GM21423 (cell line): ENCODE data around the gene MAP3K6.
"Not testable (repeated sequence)": the region's sequence is repeated elsewhere in the genome, so short reads cannot be mapped to it uniquely, and the experiment has no call there.

Source experiments
- ATAC-seq: cut with Tn5 transposase; IDR thresholded peaks from one replicate; pipeline ENCODE4 v1.9.1; 2021; ENCODE audit warnings: mild to moderate bottlenecking, moderate library complexity; ENCODE audit not compliant: unreplicated experiment

The MAP3K6 gene

GRCh38 chr1:27366411-27367159 is at the start of gene MAP3K6:
MAP3K6 (minus strand) TSS chr1:27366961; CDS start chr1:27366597, 364 bp downstream.
- no peak for ATAC-seq

DNA sequence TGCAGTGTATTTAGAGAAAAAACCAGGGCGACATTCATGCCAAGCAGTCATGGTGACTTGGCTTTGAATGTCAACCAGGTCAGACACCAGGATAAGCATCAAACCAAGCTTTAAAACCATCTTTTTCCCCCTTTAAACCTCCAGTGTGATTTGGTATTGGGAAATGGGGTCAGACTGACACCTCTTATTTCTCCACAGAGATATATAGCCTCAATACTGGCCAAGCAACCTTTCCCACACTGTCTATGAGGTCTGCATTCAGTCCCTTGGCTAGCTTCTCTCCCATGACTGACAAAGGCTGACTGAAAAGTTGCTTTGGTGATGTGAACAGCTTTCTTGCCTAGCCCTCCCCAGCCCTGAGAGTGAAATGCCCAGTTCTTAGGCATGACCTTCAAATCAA is 47.3 kb upstream of the MAP3K6 start:
- ATAC-seq, result no peak

DNA sequence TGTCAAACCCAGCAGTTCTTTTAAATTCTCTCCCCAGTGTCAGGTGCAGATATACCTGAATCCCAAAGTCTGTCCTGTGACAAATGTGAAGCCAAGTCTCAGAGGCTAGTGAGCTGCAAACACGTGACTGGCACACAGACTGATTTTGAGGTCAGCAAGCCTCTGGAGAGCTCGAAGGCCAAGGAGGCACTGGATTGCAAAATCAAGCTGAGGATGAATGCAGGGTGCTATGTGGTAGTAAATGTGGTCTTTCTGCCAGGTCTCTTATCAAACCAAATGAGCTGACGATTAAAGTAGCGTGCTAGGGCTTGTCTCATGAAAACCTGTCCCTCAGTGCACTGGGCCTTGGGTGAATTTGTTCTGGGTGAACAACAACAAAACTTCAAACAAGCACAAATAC is 46.2 kb upstream of the MAP3K6 start:
- no peak for ATAC-seq

GRCh38 chr1:27412502-27412901 is 45.7 kb upstream of the MAP3K6 start:
- ATAC-seq, result no peak

GRCh38 chr1:27410709-27411108 is 43.9 kb upstream of the MAP3K6 start:
- no peak for ATAC-seq

DNA sequence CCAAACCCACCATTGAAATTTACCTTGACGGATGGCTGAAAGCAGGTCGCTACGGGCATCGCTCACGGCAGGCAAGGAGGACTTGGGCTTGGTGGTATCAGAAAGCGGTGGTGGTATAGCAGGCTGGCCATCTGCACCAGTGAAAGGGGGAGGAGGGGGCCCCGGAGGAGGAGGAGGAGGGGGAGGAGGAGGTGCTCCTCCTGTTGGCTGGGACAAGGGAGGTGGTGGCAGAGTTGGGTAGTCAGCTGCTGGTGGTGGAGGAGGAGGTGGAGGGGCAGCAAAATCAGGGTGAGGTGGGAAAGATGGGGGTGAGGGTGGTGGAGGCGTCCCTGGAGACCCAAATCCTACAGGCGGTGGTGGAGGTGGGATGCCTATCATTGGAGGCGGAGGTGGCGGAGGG is 42.9 kb upstream of the MAP3K6 start:
- ATAC-seq, result no peak

DNA sequence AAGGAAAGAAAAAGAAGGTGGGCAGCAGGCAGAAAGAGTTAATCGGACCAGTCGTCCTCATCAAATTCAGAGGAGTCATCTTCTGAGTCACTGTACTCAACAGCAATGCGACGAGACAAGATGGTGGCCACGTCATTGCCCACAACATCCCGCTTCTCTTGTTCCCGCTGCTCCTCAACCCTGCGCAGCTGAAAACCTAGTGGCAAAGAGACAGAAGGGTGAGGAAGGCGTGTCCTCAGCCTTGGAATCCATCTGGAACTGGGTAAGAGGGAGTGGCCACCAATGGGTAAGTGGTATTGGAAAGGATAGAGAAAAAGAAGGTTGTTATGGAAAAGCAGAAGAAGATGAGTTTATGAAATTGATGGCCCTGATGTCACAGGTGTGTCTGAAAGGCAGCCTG is 41.4 kb upstream of the MAP3K6 start:
- no peak for ATAC-seq

DNA sequence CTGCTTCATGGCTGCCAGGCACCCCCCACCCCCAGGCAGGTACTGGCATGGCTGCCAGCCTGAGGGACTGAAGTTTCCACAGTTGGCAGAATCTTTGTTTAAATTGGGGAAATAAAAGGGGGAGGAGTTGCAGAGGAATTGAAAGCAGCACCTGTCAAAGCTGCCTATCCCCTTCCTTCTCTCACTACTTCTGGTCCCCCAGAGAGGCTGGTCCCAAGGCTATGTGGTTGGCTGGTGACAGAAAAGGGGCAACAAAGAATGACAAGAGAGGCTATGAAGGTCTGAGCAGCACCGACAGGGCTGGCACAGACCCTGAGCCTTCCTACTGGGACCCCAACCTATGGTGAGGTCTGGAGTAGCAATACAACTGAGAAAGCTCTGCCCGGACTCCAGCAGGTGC is 40.0 kb upstream of the MAP3K6 start:
- not testable (repeated sequence) for ATAC-seq

- no peak for ATAC-seq
These were observed 39.6 kb upstream of the MAP3K6 start for GRCh38 chr1:27406362-27406680.

DNA sequence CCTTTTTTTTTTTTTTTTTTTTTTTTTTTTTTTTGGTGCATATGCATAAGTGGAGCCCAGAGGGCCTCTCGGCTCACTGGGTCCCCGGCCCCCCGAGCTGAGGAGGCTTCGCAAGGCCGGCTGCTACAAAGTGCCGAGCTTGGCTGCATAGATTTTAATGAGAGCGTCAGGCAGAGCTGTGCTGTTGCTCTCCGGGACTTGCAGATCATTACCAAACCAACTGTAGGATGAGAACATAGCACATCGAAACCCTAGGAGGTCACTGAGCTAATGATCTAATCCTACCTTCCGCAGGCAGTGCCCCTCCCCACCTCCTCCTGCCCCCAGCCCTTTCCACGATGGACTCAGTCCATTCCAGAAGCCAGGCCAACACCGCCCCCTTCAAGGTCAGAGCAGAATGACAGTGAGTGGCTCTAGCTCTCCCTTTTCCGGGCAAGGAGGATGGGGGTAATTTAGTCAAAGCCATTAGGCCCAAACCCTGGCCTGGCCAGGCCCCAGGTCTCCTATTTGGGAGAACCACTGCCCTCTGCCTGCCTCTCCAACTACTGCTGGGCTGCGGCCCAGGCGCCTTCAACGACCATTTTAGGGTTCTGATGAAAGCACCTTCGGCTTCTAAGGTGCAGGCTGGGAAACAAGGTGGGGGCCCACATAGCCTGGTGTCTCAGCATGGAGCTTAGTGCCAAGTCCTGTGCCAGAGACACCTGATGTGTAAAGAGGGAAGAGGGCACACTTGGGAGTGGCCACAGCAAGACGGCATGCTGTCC is 39.0 kb upstream of the MAP3K6 start:
- ATAC-seq, result not testable (repeated sequence)

DNA sequence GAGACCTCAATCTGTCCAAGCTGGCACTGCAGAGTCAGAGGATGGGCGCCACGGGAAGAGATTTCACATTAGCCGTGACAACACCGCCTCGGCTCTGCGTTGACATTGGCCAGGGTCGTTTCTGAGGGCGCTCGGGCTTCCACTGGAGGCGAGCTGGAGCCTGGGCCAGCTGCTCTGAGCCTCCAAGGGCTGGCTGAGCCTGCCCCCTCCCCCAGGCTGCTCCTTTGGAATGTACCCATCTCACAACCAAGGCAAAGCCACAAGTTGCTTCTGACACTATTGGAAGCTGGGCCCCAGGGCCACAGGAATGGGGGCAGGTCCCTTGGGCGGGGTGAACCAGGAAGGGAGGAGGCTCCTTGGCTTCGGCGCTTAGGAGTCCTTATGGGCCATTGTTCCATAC is 38.3 kb upstream of the MAP3K6 start:
- no peak for ATAC-seq

DNA sequence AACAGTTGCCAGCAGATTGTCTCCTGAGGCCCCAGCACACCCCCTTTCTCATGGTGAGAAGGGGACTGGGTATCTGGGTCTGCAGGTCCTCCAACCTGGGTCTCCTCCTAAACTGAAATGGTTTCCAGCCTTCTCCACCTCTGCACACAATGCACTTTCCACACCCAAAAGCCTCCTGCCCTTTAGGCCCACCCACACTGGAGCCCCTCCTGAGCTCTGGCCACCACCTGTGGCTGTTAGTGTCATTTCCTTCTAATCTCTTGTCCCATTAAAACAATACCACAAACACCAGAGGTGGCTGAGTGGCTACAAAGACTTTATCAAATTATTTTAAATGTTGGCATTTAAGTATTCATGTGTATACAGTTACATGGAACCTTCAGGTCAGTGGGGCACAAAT is 37.2 kb upstream of the MAP3K6 start:
- ATAC-seq, result no peak

- no peak for ATAC-seq
These were observed 36.4 kb upstream of the MAP3K6 start for GRCh38 chr1:27403065-27403726.

DNA sequence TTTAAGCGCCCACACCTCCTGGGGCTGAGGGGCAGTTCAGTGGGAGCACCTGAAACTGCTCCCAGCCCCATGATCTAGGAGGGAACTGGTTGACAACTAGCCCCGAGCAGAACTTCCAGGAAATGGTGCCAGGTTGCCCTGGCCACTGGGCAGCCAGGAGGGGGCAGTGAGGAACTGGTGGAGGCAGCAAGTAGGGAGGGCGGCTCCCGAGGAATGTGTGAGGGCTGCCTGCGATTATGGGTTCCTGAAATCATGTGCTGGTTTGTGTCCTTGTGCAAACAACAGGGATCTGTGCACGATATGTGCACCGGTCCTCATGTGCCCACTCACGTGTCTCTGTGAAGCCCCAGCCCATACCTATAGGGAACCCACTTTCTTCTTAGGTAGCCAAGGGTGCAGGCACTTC is 35.6 kb upstream of the MAP3K6 start:
- ATAC-seq, result no peak

GRCh38 chr1:27400963-27401341 is 34.2 kb upstream of the MAP3K6 start:
- no peak for ATAC-seq

DNA sequence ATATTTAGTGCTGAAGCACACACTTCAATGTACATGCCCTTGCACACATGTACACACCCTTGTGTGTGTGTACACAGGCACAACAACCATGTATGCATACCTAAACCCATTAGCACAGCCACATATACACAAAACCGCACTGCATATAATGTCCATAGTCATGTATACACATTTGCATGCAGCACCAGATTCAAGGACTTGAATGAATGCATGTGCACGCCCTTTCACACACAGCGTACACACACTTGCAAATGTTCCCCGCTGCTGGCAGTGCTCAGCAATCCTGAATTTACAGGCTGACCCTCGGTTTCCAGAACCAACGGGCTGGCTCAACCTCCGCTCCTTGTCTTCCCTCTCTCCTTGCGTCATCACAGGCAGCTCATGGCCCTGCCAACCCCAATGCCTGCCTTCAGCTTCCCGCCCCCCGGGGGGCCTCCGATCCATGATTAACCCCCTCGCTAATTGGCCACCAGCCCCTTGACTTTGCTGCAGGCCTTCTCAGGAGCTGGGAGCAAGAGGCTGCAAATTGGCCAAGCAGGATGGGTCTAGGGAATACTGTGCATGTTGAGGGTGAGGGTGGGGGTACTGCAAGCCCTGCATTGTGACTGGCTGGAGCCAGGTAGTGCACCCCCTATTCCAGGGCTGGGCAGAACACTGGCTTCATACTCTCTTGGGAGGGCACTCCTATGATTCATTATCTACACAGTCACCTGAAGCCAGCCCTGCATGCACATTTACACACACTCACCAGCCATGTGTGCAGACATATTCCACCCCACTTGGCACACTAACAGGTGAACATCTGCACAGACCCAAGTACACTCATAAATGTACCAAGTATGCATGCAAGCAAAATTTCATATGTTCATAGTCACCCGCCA is 33.6 kb upstream of the MAP3K6 start:
- ATAC-seq, result no peak

DNA sequence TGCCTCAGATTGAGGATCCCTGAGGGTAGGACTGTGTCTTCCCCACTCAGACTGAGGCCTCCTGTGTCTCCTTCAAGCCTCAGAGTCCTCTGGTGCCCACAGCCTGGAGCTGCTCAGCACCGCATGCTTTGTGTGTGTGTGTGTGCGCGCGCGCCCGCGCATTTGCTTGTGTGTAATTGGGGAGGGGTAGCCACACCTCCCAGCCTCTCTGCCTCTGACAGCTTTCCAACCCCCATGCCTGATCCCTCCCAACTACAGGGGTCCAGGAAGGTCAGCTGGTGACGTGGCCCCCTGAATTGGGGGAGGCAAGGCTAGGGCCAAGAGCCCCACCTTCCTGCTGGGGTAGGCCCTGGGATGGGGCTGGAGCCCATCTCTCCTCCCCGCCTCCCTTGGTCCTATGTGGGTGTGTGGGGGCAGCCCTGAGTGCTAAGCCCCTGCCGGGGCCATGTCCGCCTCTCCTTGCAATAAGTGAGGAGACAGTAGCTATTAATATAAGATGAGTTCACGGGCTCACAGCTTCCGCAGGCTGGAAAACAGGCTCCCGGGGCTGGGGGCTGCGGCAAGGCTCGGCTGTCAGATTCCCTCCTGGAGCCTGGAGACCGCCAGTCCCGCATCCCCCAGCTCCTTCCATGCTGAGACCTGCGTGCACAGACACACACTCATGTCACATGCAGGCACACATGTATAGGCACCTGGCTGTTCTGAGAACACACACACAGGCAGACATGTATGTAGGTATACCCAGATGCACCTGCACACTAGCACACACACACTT is 32.7 kb upstream of the MAP3K6 start:
- ATAC-seq, result no peak

DNA sequence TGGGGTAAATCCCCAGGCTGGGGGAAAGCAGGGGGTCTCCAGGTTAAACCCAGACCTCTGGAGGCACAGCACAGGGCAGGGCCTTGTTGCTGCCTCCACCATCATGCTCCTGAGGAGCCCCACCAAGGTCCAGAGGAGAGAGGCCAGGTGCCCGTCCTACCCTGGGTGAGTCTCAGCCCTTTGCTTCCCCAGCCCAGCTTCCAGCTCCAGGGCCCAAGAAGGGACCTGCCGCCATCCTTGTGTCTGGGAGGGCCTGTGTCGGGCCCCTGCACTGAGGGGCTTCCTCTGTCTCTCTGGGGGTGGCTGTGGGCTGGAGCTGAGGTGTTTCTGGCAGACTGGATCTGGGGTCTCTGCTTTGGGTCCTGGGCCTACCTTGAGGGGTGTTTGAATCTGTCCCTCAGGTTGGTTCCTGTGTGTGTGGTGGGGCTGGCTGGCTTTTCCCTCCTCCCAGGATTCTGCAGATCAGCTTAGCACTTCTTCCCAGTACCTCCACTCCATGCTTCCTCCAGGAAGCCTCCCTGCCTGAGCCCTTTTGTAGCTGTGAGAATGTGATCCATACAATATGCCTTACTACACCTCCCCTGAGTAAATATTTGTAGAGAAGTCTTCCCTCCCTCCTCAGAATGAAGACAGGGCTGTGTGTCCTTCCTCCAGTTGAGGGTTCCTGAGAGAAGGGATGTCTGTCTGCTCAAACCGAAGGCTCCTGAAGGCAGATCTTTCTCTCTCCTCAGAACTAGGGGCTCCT is 31.8 kb upstream of the MAP3K6 start:
- ATAC-seq, result no peak

GRCh38 chr1:27397749-27398148 is 31.0 kb upstream of the MAP3K6 start:
- no peak for ATAC-seq

- no peak for ATAC-seq
These were observed 30.3 kb upstream of the MAP3K6 start for GRCh38 chr1:27397110-27397509.
